GM23338 (cell line): ENCODE measurements around the gene GNG7. TPM values are rescaled to one million over a fixed set of nuclear protein-coding genes. Genes with fewer than 3 reads are reported as not detected.

Source experiments
- ATAC-seq: fragments of 200-7000 bp; cut with Tn5 transposase; 3 replicates; pipeline ENCODE4 v1.9.1; 2020
- DNase-seq: peaks from one replicate; pipeline ENCODE4 v3.0.0-alpha.2; 2015; ENCODE audit warnings: low spot score
- H2AFZ ChIP-seq: fragments of 200-600 bp; sonication (generic); 2 replicates; pipeline ENCODE4 v1.8.0; 2016; ENCODE audit warnings: antibody characterized with exemption, mild to moderate bottlenecking, moderate library complexity
- H3F3A ChIP-seq: fragments of 200-600 bp; sonication (generic); replicated peaks from 2 replicates; pipeline ENCODE4 v1.8.0; 2017; ENCODE audit warnings: antibody characterized with exemption, mixed run types, low read depth
- H3K27ac ChIP-seq: fragments of 200-600 bp; sonication (generic); 2 replicates; pipeline ENCODE4 v1.6.1; 2016; ENCODE audit warnings: low read depth
- H3K27me3 ChIP-seq: fragments of 200-600 bp; sonication (generic); 2 replicates; pipeline ENCODE4 v1.8.0; 2016; ENCODE audit warnings: mild to moderate bottlenecking, mixed run types, moderate library complexity; ENCODE audit not compliant: insufficient read depth
- H3K36me3 ChIP-seq: fragments of 200-600 bp; sonication (generic); 2 replicates; pipeline ENCODE4 v1.8.0; 2016; ENCODE audit warnings: mild to moderate bottlenecking; ENCODE audit not compliant: insufficient read depth
- H3K4me1 ChIP-seq: fragments of 200-600 bp; sonication (generic); 2 replicates; pipeline ENCODE4 v1.8.0; 2016; ENCODE audit warnings: mild to moderate bottlenecking, moderate library complexity; ENCODE audit not compliant: insufficient read depth
- H3K4me2 ChIP-seq: fragments of 200-600 bp; sonication (generic); 2 replicates; pipeline ENCODE4 v1.7.1; 2017; ENCODE audit warnings: mixed run types
- H3K4me3 ChIP-seq: fragments of 200-600 bp; sonication (generic); 2 replicates; pipeline ENCODE4 v1.6.1; 2016; ENCODE audit warnings: mixed run types
- H3K79me2 ChIP-seq: fragments of 200-600 bp; sonication (generic); replicated peaks from 2 replicates; pipeline ENCODE4 v1.8.0; 2017; ENCODE audit warnings: mild to moderate bottlenecking; ENCODE audit not compliant: insufficient read depth
- H3K9me2 ChIP-seq: fragments of 200-600 bp; sonication (generic); 2 replicates; pipeline ENCODE4 v1.8.0; 2017; ENCODE audit not compliant: insufficient read depth
- H4K20me1 ChIP-seq: fragments of 200-600 bp; sonication (generic); replicated peaks from 2 replicates; pipeline ENCODE4 v1.8.0; 2017; ENCODE audit warnings: mild to moderate bottlenecking; ENCODE audit not compliant: insufficient read depth
- H3K27ac Mint-ChIP-seq: 2 replicates; pipeline ENCODE4 v1.8.0; 2020; ENCODE audit warnings: inconsistent platforms, mild to moderate bottlenecking, moderate library complexity, mixed read lengths
- H3K27me3 Mint-ChIP-seq: 3 replicates; pipeline ENCODE4 v1.8.0; 2022; ENCODE audit warnings: low read depth, mild to moderate bottlenecking, moderate library complexity, mixed read lengths, inconsistent platforms; ENCODE audit not compliant: insufficient read depth, poor library complexity
- H3K36me3 Mint-ChIP-seq: 3 replicates; pipeline ENCODE4 v1.8.0; 2021; ENCODE audit warnings: low read depth, mild to moderate bottlenecking, inconsistent platforms, moderate library complexity, mixed read lengths
- H3K4me1 Mint-ChIP-seq: 3 replicates; pipeline ENCODE4 v1.8.0; 2020; ENCODE audit warnings: mild to moderate bottlenecking, inconsistent platforms, mixed read lengths
- H3K4me3 Mint-ChIP-seq: 3 replicates; pipeline ENCODE4 v1.8.0; 2021; ENCODE audit warnings: moderate library complexity, mild to moderate bottlenecking, inconsistent platforms, mixed read lengths
- H3K9me3 Mint-ChIP-seq: 3 replicates; pipeline ENCODE4 v1.8.0; 2020; ENCODE audit warnings: moderate library complexity, mild to moderate bottlenecking, inconsistent platforms, mixed read lengths
- CREB1 ChIP-seq: fragments of 250-450 bp; sonication (Bioruptor Pico); IDR thresholded peaks from 2 replicates; pipeline ENCODE4 v1.5.0; 2020; ENCODE audit warnings: low read depth, mild to moderate bottlenecking, moderate library complexity
- EZH2 ChIP-seq: fragments of 200-600 bp; sonication (generic); IDR thresholded peaks from one replicate; pipeline ENCODE4 v1.8.0; 2017; ENCODE audit warnings: antibody characterized with exemption, mild to moderate bottlenecking, low read depth; ENCODE audit not compliant: unreplicated experiment
- EZH2phosphoT487 ChIP-seq: fragments of 200-600 bp; sonication (generic); IDR thresholded peaks from one replicate; pipeline ENCODE4 v1.8.1; 2018; ENCODE audit warnings: antibody characterized with exemption; ENCODE audit not compliant: unreplicated experiment
- JUNB ChIP-seq: IDR thresholded peaks from one replicate; pipeline ENCODE4 v1.6.1; 2016; ENCODE audit warnings: antibody characterized with exemption; ENCODE audit not compliant: unreplicated experiment
- NANOG ChIP-seq: IDR thresholded peaks from 2 replicates; pipeline ENCODE4 v1.6.1; 2016; ENCODE audit warnings: antibody characterized with exemption, borderline replicate concordance
- POLR2AphosphoS5 ChIP-seq: IDR thresholded peaks from 2 replicates; pipeline ENCODE4 v1.6.1; 2016; ENCODE audit warnings: antibody characterized with exemption, low read depth
- STAT1 ChIP-seq: IDR thresholded peaks from one replicate; pipeline ENCODE4 v1.6.1; 2016; ENCODE audit warnings: antibody characterized with exemption; ENCODE audit not compliant: unreplicated experiment
- ZNF114 ChIP-seq: fragments of 250-450 bp; sonication (Bioruptor Pico); IDR thresholded peaks from 2 replicates; pipeline ENCODE4 v1.5.0; 2020; ENCODE audit warnings: mild to moderate bottlenecking, moderate library complexity
- ZNF331 ChIP-seq: fragments of 250-450 bp; sonication (Bioruptor Pico); IDR thresholded peaks from 2 replicates; pipeline ENCODE4 v1.5.0; 2020; ENCODE audit warnings: low read depth, mild to moderate bottlenecking, moderate library complexity
- polyA plus RNA-seq: library from polyadenylated mRNA; unstranded; fragments of >200 nt; fragmentation: Nextera tagmentation; extraction: Ambion mirVana; gene quantifications from 2 replicates; pipeline ENCODE4 v1.2.1, GENCODE V29; 2016
- total RNA-seq: library from RNA; depleted of rRNA; stranded (reverse); fragments of >200 nt; shearing (Covaris generic); gene quantifications from 2 replicates; pipeline ENCODE4 v1.2.3, GENCODE V29; 2014
- TF ChIP-seq, protein P1 (sequence below): IDR thresholded peaks from one replicate; pipeline ENCODE4 v1.6.1; 2018; ENCODE audit warnings: antibody characterized with exemption; ENCODE audit not compliant: unreplicated experiment
- TF ChIP-seq, protein P2 (sequence below): fragments of 250-450 bp; sonication (Bioruptor Pico); IDR thresholded peaks from 2 replicates; pipeline ENCODE4 v1.5.0; 2020; ENCODE audit warnings: mild to moderate bottlenecking, moderate library complexity
- TF ChIP-seq, protein P3 (sequence below): IDR thresholded peaks from 2 replicates; pipeline ENCODE4 v1.6.1; 2016; ENCODE audit warnings: antibody characterized with exemption
- TF ChIP-seq, protein P4 (sequence below), 2 experiments: fragments of 200-600 bp in 1 of 2; sonication (generic) in 1 of 2; conservative IDR thresholded peaks; 2 replicates each; pipeline versions ENCODE4 v1.5.1 to v1.6.1; 2016 to 2017; ENCODE audit warnings: antibody characterized with exemption in 2 of 2, low read depth in 2 of 2, mild to moderate bottlenecking in 2 of 2, moderate library complexity in 1 of 2

Gene GNG7
- total and polyA plus RNA-seq, 2 experiments from 2014 or later, result 5.1 to 5.4 TPM

DNA sequence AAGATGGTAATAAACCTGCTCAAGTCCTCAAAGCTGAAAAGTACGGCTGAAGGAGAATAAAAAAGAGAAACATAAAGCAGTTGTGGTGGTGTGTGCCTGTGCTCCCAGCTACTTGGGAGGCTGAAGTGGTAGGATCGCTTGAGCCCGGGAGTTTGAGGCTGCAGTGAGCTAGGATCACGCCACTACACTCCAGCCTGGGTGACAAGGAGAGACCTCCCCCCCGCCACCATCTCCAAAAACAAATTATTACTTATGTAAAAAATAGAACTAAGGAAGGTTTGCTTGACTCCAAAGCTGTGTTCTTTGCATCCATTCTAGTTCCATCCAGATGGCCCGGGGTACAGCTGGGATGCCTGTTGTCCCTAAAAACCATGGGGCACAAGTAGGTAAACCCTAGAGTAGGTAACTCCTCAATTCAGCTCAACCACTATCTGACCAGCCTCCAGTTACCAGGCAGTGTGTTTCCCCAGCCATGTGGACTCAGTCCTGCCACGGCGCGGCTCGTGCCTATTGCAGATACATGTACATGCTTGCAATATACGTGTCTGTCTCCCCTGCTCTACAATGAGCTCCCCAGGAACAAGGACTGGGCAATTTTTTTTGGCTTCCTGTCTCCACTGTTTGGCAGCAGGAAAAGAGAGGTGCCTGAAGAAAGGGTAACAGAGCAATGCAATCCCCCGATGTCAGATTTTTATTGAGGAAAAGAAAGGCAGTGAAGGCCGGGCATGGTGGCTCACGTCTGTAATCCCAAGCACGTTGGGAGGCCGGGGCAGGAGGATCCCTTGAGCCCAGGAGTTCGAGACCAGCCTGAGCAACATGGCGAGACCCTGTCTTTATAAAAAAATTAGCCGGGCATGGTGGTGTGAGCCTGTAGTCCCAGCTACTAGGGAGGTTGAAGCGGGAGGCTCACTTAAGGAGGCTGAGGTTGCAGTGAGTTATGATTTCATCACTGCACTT lies 101.3 kb downstream of the GNG7 start:
- no peak for ATAC-seq
- Histone ChIP-seq H3K27ac (no peak overlapping the region), H3K4me2 (no peak overlapping the region), H3K27me3 (peaks cover 6% of the 10 kb centered on the region; the same call in 1 of the 2 replicates), H3K9me2 (no peaks in the 10 kb centered on the region), H3K36me3 (no peaks in the 10 kb centered on the region), H2AFZ (no peak overlapping the region), H3K4me1 (peaks cover 12% of the 10 kb centered on the region), H4K20me1 (no peaks in the 10 kb centered on the region), H3K4me3 (no peak overlapping the region), H3K79me2 (no peaks in the 10 kb centered on the region), H3F3A (peaks cover 17% of the 10 kb centered on the region)
- TF ChIP-seq EZH2phosphoT487 (no peak), ZNF114 (no peak), POLR2AphosphoS5 (no peak), NANOG (no peak), JUNB (no peak), CREB1 (no peak), ZNF331 (CRISPR knock-in tag) (no peak), EZH2 (no peak), STAT1 (no peak)
- TF ChIP-seq, protein P1, sequence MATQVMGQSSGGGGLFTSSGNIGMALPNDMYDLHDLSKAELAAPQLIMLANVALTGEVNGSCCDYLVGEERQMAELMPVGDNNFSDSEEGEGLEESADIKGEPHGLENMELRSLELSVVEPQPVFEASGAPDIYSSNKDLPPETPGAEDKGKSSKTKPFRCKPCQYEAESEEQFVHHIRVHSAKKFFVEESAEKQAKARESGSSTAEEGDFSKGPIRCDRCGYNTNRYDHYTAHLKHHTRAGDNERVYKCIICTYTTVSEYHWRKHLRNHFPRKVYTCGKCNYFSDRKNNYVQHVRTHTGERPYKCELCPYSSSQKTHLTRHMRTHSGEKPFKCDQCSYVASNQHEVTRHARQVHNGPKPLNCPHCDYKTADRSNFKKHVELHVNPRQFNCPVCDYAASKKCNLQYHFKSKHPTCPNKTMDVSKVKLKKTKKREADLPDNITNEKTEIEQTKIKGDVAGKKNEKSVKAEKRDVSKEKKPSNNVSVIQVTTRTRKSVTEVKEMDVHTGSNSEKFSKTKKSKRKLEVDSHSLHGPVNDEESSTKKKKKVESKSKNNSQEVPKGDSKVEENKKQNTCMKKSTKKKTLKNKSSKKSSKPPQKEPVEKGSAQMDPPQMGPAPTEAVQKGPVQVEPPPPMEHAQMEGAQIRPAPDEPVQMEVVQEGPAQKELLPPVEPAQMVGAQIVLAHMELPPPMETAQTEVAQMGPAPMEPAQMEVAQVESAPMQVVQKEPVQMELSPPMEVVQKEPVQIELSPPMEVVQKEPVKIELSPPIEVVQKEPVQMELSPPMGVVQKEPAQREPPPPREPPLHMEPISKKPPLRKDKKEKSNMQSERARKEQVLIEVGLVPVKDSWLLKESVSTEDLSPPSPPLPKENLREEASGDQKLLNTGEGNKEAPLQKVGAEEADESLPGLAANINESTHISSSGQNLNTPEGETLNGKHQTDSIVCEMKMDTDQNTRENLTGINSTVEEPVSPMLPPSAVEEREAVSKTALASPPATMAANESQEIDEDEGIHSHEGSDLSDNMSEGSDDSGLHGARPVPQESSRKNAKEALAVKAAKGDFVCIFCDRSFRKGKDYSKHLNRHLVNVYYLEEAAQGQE, result no peak
- TF ChIP-seq, protein P2, sequence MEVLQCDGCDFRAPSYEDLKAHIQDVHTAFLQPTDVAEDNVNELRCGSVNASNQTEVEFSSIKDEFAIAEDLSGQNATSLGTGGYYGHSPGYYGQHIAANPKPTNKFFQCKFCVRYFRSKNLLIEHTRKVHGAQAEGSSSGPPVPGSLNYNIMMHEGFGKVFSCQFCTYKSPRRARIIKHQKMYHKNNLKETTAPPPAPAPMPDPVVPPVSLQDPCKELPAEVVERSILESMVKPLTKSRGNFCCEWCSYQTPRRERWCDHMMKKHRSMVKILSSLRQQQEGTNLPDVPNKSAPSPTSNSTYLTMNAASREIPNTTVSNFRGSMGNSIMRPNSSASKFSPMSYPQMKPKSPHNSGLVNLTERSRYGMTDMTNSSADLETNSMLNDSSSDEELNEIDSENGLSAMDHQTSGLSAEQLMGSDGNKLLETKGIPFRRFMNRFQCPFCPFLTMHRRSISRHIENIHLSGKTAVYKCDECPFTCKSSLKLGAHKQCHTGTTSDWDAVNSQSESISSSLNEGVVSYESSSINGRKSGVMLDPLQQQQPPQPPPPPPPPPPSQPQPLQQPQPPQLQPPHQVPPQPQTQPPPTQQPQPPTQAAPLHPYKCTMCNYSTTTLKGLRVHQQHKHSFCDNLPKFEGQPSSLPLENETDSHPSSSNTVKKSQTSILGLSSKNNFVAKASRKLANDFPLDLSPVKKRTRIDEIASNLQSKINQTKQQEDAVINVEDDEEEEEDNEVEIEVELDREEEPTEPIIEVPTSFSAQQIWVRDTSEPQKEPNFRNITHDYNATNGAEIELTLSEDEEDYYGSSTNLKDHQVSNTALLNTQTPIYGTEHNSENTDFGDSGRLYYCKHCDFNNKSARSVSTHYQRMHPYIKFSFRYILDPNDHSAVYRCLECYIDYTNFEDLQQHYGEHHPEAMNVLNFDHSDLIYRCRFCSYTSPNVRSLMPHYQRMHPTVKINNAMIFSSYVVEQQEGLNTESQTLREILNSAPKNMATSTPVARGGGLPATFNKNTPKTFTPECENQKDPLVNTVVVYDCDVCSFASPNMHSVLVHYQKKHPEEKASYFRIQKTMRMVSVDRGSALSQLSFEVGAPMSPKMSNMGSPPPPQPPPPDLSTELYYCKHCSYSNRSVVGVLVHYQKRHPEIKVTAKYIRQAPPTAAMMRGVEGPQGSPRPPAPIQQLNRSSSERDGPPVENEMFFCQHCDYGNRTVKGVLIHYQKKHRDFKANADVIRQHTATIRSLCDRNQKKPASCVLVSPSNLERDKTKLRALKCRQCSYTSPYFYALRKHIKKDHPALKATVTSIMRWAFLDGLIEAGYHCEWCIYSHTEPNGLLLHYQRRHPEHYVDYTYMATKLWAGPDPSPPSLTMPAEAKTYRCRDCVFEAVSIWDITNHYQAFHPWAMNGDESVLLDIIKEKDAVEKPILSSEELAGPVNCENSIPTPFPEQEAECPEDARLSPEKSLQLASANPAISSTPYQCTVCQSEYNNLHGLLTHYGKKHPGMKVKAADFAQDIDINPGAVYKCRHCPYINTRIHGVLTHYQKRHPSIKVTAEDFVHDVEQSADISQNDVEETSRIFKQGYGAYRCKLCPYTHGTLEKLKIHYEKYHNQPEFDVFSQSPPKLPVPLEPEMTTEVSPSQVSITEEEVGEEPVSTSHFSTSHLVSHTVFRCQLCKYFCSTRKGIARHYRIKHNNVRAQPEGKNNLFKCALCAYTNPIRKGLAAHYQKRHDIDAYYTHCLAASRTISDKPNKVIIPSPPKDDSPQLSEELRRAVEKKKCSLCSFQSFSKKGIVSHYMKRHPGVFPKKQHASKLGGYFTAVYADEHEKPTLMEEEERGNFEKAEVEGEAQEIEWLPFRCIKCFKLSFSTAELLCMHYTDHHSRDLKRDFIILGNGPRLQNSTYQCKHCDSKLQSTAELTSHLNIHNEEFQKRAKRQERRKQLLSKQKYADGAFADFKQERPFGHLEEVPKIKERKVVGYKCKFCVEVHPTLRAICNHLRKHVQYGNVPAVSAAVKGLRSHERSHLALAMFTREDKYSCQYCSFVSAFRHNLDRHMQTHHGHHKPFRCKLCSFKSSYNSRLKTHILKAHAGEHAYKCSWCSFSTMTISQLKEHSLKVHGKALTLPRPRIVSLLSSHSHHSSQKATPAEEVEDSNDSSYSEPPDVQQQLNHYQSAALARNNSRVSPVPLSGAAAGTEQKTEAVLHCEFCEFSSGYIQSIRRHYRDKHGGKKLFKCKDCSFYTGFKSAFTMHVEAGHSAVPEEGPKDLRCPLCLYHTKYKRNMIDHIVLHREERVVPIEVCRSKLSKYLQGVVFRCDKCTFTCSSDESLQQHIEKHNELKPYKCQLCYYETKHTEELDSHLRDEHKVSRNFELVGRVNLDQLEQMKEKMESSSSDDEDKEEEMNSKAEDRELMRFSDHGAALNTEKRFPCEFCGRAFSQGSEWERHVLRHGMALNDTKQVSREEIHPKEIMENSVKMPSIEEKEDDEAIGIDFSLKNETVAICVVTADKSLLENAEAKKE, result no peak
- TF ChIP-seq, protein P3, sequence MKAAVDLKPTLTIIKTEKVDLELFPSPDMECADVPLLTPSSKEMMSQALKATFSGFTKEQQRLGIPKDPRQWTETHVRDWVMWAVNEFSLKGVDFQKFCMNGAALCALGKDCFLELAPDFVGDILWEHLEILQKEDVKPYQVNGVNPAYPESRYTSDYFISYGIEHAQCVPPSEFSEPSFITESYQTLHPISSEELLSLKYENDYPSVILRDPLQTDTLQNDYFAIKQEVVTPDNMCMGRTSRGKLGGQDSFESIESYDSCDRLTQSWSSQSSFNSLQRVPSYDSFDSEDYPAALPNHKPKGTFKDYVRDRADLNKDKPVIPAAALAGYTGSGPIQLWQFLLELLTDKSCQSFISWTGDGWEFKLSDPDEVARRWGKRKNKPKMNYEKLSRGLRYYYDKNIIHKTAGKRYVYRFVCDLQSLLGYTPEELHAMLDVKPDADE, result no peak
- TF ChIP-seq, protein P4, sequence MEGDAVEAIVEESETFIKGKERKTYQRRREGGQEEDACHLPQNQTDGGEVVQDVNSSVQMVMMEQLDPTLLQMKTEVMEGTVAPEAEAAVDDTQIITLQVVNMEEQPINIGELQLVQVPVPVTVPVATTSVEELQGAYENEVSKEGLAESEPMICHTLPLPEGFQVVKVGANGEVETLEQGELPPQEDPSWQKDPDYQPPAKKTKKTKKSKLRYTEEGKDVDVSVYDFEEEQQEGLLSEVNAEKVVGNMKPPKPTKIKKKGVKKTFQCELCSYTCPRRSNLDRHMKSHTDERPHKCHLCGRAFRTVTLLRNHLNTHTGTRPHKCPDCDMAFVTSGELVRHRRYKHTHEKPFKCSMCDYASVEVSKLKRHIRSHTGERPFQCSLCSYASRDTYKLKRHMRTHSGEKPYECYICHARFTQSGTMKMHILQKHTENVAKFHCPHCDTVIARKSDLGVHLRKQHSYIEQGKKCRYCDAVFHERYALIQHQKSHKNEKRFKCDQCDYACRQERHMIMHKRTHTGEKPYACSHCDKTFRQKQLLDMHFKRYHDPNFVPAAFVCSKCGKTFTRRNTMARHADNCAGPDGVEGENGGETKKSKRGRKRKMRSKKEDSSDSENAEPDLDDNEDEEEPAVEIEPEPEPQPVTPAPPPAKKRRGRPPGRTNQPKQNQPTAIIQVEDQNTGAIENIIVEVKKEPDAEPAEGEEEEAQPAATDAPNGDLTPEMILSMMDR (conservative IDR thresholded peaks at IDR 0.05; ENCODE audit: low read depth in 2 of 2), result no peak
- peaks cover 14% of the 10 kb centered on the region; the same call in 2 of the 3 replicates for H3K9me3 Mint-ChIP-seq
- DNase-seq, result no peak
- no peak overlapping the region for H3K27ac Mint-ChIP-seq
- no peak overlapping the region for H3K4me3 Mint-ChIP-seq
- H3K4me1 Mint-ChIP-seq, result peaks cover 18% of the 10 kb centered on the region
- peaks cover 18% of the 10 kb centered on the region for H3K27me3 Mint-ChIP-seq
- H3K36me3 Mint-ChIP-seq, result peaks cover 7% of the 10 kb centered on the region; the same call in 2 of the 3 replicates
